Esophagus squamous epithelium (tissue), 5 donors: ENCODE results near the gene GOLGB1. TPM values are rescaled to one million over a fixed set of nuclear protein-coding genes. Genes with fewer than 3 reads are reported as not detected.
"Not testable (repeated sequence)": the region's sequence is repeated elsewhere in the genome, so short reads cannot be mapped to it uniquely, and the experiment has no call there.

Source experiments
- DNase-seq: peaks from one replicate; lab custom pipeline; 2025; lab: John Stamatoyannopoulos, UW
- H3K27ac ChIP-seq, 4 donors: fragments of 200-600 bp; sonication (generic); one replicate each; pipeline ENCODE4 v1.5.1; 2016 to 2019; ENCODE audit warnings: mild to moderate bottlenecking in 1 of 4
- H3K27me3 ChIP-seq, 4 donors: fragments of 200-600 bp; sonication (generic); 1 replicate in 3 of 4; 2 replicates in 1 of 4; pipeline versions ENCODE4 v1.5.1 to v1.6.0; 2017 to 2021; ENCODE audit warnings: antibody characterized with exemption in 1 of 4
- H3K36me3 ChIP-seq, 3 donors: fragments of 200-600 bp; sonication (generic); one replicate each; pipeline ENCODE4 v1.5.1; 2016 to 2019
- H3K4me1 ChIP-seq, 3 donors: fragments of 200-600 bp; sonication (generic); one replicate each; pipeline ENCODE4 v1.5.1; 2017 to 2019
- H3K4me3 ChIP-seq, 4 donors: fragments of 200-600 bp; sonication (generic); 1 replicate in 3 of 4; 2 replicates in 1 of 4; pipeline ENCODE4 v1.5.1; 2016 to 2019; ENCODE audit warnings: mild to moderate bottlenecking in 2 of 4, moderate library complexity in 1 of 4
- H3K9me3 ChIP-seq, 3 donors: fragments of 200-600 bp; sonication (generic); one replicate each; pipeline ENCODE4 v1.5.1; 2016 to 2019
- CTCF ChIP-seq, 6 experiments: fragments of 450-650 bp in 4 of 6; fragments of 200-600 bp in 2 of 6; sonication (generic) in 2 of 6; IDR thresholded peaks; one replicate each; pipeline ENCODE4 v1.5.1; 2016 to 2019; ENCODE audit warnings: antibody characterized with exemption in 6 of 6, mild to moderate bottlenecking in 4 of 6, moderate library complexity in 4 of 6
- POLR2A ChIP-seq, 4 donors: fragments of 450-650 bp; IDR thresholded peaks; one replicate each; pipeline ENCODE4 v1.6.1; 2017; ENCODE audit warnings: antibody characterized with exemption in 4 of 4, mild to moderate bottlenecking in 4 of 4, moderate library complexity in 3 of 4
- WGBS, 2 donors: methylation state at CpG; one replicate each; pipeline ENCODE4 v1.1.5; 2018; 5-methylcytosine and 5-hydroxymethylcytosine counted together
- intact Hi-C: fragments of 100-400 bp; cut with DNase I; formaldehyde crosslinking; loops from one replicate; pipeline ENCODE4 v1.15.0; 2022
- total RNA-seq, 4 donors: library from RNA; depleted of rRNA; stranded (reverse); fragments of >200 nt; gene quantifications; one replicate each; pipeline ENCODE4 v1.1.0, GENCODE V29; 2016
- donor health status: DM: yes; HTN: yes; CAD: no.

Gene GOLGB1
- total RNA-seq, 4 donors from 2014 or later = 34.3 to 55.3 (median 37.1) TPM

GRCh38 chr3:121786485-121786884 lies 36.9 kb upstream of the GOLGB1 start:
- Histone ChIP-seq H3K9me3 (no peaks in the 10 kb centered on the region), H3K27ac (no peak overlapping the region), H3K36me3 (peaks cover 0 to 94% (median 7%) of the 10 kb centered on the region in 3 donors), H3K4me3 (no peak overlapping the region), H3K4me1 (no peaks in the 10 kb centered on the region), H3K27me3 (no peaks in the 10 kb centered on the region)
- no peak for DNase-seq
- intact Hi-C loops = no loop called here
- WGBS, 2 donors = 52 to 71% methylated on average over 2 of the region's 2 CpGs
- TF ChIP-seq CTCF (IDR thresholded peaks at IDR 0.05) (no peak), POLR2A (IDR thresholded peaks at IDR 0.05) (no peak)

- intact Hi-C loops, DNase-seq, H3K4me1 ChIP-seq, H3K27ac ChIP-seq, H3K4me3 ChIP-seq, H3K9me3 ChIP-seq, H3K27me3 ChIP-seq: not testable (repeated sequence)
- 75 to 87% methylated on average over 8 of the region's 8 CpGs for WGBS, 2 donors
- peaks cover 0 to 97% (median 8%) of the 10 kb centered on the region in 3 donors for H3K36me3 ChIP-seq
Observed at GRCh38 chr3:121782784-121783183, 33.2 kb upstream of the GOLGB1 start.

GRCh38 chr3:121781611-121782010 lies 32.1 kb upstream of the GOLGB1 start:
- no peak for TF ChIP-seq POLR2A (IDR thresholded peaks at IDR 0.05)
- TF ChIP-seq CTCF (IDR thresholded peaks at IDR 0.05) = no peak
- intact Hi-C loops = no loop called here
- peaks cover 0 to 97% (median 8%) of the 10 kb centered on the region in 3 donors for H3K36me3 ChIP-seq

GRCh38 chr3:121775095-121775494 lies 25.6 kb upstream of the GOLGB1 start:
- H3K27ac ChIP-seq, intact Hi-C loops, H3K4me3 ChIP-seq, DNase-seq, H3K27me3 ChIP-seq, H3K4me1 ChIP-seq, H3K9me3 ChIP-seq: not testable (repeated sequence)
- WGBS, 2 donors = 96% methylated on average over 4 of the region's 4 CpGs
- H3K36me3 ChIP-seq = peaks cover 6 to 96% (median 22%) of the 10 kb centered on the region in 3 donors

More at GRCh38 chr3:121781611-121782010, 32.1 kb upstream of the GOLGB1 start:
- H3K27ac ChIP-seq = no peak overlapping the region
- DNase-seq = no peak
- no peaks in the 10 kb centered on the region for H3K9me3 ChIP-seq
- no peaks in the 10 kb centered on the region for H3K4me1 ChIP-seq
- H3K27me3 ChIP-seq = no peaks in the 10 kb centered on the region
- 95% methylated on average over 7 of the region's 7 CpGs for WGBS, 2 donors
- H3K4me3 ChIP-seq = no peak overlapping the region

- no peak for TF ChIP-seq POLR2A (IDR thresholded peaks at IDR 0.05)
- TF ChIP-seq CTCF (IDR thresholded peaks at IDR 0.05) = no peak
- no peak overlapping the region for H3K27ac ChIP-seq
- H3K4me3 ChIP-seq = no peak overlapping the region
- 100% methylated on average over 1 of the region's 1 CpG for whole genome bisulfite sequencing, 2 donors
- H3K27me3 ChIP-seq = no peaks in the 10 kb centered on the region
- DNase-seq = no peak
- no peaks in the 10 kb centered on the region for H3K4me1 ChIP-seq
- H3K36me3 ChIP-seq = peaks cover 7 to 74% (median 22%) of the 10 kb centered on the region in 3 donors
- no peaks in the 10 kb centered on the region for H3K9me3 ChIP-seq
- intact Hi-C loops = no loop called here
Observed at GRCh38 chr3:121769246-121769645, 19.7 kb upstream of the GOLGB1 start.

- no peak for TF ChIP-seq CTCF (IDR thresholded peaks at IDR 0.05)
- TF ChIP-seq POLR2A (IDR thresholded peaks at IDR 0.05) = no peak
- no peak overlapping the region for H3K27ac ChIP-seq
- DNase-seq = no peak
- H3K36me3 ChIP-seq = peaks cover 7 to 67% (median 22%) of the 10 kb centered on the region in 3 donors
- intact Hi-C loops = no loop called here
- H3K4me1 ChIP-seq = no peaks in the 10 kb centered on the region
- H3K27me3 ChIP-seq = no peaks in the 10 kb centered on the region
- WGBS, 2 donors = 89 to 91% methylated on average over 2 of the region's 2 CpGs
- no peak overlapping the region for H3K4me3 ChIP-seq
- no peaks in the 10 kb centered on the region for H3K9me3 ChIP-seq
Observed at GRCh38 chr3:121768452-121768851, 18.9 kb upstream of the GOLGB1 start.
